ENCODE measurements around the gene UBE2N.

Gene UBE2N

DNA sequence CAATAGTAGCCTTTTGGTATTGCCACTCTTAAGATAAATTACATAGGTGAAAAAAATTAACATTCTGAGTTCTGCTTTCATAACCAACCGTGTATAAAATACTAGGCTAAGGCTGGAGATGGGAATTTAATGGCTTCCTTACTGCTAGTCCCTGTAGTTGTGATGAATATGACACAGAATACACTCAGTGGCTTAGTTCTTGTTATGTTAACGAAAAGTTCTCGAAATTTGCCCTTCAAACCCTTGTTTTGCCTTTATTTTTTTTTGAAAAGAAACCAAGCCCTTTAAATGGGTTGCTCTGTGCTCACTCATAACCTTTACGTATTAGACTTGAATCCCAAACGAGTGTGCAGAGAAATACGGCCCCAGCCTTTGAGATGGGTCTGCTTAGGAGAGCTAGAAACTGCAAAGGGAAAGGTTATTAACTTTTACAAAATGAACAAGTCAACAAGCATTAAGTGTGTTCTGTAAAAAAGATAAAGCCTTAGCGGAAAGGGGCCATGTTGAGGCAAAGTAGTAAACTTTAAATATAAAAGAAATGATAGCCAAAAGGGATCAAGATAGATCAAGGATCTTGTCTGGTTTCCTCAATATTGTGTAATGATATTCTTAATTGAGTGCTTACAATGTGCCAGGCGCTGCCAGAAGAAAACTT lies 62.3 kb downstream of the UBE2N start:
- peak; percentile 45 for DNase-seq

DNA sequence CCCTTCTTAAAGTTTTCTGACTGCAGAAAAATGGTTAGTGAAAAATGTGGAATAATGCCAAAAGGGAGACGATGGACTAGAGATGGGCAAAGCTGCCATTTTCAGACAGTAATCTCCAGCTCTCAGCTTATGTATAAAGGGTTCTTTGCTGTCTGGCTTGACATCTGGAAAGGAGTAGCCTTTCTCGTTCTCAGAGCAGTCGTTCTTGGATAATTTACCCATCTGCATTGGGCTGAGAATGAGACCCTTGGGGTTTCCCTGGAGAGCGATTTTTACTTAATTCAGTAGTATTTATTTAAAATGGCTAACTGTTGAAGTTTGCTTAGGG lies 62.8 kb downstream of the UBE2N start:
- DNase-seq, result peak; percentile 67

DNA sequence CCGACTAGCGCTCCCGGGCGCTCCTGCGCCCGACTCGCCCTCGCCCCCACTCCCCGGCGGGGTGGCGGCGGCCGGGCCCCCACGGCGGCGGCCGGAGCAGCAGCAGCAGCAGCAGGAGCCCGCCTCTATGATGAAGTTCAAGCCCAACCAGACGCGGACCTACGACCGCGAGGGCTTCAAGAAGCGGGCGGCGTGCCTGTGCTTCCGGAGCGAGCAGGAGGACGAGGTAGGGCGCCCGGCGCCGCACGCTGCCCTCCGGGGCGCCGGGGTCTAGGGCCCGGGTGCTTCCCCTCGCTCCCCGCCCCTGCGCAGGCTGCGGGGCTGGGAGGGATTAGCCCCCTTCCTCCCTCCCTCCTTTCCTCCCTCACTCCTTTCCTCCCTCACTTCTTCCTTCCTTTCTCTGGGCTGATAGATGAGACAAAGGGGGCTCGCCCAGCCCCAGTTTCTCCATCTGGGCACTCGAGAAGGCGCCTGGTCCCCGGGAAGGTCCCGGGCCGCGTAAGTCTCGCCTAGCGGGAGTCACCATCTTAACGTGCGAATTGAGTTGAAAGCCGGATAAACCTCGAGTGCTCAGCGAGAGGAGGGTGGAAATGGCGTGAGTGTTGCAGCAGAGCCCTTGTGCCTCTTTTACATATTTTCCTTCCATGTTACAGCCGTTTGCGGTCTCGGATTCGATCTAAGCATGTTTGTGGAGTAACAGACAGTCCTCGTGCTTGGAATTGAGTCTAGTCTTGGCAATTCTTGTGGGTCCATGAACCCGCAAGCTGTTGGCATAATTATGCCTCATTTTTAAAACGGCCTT lies 63.4 kb downstream of the UBE2N start:
- DNase-seq, result peak; percentile 79

DNA sequence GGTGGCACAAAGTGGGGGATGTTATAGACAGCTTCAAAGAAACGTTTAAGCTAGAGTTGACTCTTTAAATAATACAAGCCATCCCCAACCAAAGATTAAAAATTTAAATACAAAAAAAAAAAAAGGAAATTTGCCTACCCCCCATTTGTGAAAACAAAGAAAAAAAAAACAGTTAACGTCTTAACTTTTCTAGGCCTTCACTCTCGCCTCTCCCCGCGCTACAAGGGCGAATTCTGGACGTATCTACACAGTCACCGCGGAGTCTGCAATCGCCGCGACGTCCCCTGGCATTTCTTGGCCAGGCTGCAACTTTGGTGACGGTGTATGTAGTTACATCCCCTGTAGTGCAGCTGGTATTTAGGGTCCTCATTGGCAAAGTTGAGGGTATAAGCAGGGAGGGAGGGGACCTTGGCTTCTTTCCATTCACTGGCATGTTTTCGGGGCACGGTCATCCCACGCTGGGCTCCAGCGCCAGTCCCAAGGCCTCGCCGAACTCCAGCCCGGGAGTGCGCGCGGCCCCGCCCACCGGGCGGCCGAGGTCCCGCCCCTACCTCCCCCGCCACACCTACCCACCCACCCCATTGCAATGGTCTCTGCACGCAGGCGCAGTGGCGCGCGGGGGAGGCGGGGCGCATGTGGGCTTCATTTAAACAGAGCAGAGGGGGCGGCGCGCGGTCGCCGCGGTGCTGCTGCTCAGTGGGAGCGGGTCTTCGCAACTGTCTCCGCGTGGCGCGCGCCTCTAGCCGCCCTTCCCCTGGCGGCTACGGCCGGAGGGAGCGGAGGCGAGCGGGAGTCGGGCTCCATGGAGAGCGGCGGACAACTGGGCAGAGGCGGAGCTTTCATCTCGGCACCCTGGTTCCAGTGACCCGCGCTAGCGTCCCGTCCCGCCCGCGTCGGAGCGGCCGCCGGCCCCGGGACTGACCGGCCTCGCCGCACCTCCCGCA lies 64.2 kb downstream of the UBE2N start, which contains the start of gene NUDT4:
TSS of gene NUDT4 (plus strand) at position 674 of the 944 bp plus-strand sequence. CDS start 398 bp downstream, outside the sequence.
- DNase-seq, result peak; percentile 97

DNA sequence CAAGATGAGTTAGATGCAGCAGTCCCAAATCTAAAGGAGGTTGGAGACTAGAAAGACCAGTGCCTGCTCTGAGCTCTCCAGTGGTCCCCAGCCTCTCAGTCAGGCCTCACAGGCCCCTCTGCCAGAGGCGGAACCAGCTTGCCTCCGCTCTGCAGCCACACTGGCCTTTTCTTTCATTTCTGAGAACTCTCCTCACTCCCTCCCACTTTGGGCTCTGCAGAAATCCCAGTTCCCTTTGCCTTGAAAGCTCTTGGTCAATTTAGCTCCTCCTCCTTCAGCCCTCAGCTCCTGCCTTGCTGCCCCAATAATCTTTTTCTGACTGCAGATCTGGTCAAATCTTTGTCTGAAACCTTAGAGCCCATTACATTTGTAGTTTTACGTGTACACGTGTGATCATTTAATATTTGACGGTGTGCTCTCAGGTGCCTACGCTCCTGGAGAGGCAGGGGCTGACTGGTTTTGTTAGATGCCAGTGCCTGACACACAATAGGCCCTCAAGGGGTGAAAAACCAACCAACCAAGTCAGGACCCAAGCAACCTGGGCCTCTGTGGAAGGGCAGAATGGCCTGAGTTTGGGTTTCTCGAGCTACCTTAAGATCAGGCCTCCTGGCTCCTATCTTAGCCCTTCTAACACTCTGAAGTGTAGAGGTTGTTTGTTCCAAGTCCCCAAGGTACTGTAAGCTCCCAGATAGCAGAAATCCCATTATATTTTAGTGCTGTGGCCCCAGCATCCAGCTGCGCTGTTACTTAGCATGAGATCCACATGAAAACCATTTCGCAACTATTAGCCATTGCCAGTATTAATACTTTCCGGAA lies 65.1 kb downstream of the UBE2N start:
- DNase-seq, result peak; percentile 39

DNA sequence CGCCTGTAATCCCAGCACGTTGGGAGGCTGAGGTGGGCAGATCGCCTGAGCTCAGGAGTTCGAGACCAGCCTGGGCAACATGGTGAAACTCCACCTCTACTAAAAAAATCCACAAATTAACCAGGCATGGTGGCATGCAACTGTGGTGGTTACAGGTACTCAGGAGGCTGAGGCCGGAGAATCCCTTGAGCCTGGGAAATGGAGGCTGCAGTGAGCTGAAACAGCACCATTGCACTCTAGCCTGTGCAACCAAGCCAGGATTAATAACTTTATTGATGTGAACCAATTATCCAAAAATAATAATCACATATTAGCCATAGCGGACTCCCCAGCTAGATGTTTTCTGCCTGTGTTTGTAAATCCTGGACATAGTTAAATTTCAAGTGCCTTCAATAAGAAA lies 65.8 kb downstream of the UBE2N start:
- DNase-seq, result no peak

DNA sequence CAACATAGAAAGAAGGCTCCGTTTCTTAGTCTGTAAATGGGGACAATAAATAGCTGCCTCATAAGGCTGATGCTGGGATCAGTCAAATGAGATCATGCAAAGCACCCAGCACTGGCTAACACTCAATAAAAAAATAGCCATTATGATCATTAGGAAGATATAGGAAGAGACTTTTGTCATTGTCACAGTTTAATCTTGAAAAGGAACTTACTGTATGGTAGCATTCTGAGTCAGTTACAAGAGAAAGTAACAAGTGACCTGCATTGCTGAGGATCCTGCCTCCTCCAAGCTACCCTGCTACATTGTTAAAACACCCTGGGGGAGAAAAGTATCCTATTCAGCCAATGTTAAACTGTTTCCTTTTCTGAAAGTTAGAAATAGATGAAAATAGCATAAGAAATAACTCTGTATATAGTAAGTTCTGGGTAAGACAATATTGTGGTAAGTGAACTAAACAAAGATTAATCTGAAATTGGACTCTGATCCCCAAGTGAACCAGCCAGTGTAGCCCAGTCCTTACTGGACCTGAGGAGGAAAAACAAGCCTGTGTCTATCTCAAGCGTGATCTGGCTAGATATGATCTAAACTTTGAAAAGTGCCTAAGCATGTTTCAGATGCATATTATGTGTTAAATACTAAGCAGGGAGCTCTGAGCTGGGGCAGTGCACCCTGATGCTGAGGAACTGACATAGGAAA lies 67.6 kb downstream of the UBE2N start:
- no peak for DNase-seq

DNA sequence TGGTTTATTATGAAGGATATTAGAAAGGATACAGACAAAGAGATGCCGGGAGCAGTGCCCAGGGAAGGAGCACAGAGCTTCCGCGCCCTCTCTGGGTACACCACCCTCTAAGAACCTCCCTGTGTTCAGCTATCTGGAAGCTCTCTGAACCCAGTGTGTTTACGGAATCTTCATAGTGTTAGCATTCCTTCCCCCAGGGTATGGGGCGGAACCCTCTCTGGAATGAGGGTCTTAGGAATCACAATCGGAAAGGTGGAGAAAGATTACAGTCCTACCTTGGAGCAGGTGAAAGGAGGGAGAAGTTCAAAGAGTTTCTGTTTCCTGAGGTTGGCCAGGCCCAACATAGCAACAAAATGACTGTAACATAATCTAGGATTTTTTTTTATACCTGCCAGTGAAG lies 70.8 kb downstream of the UBE2N start:
- no peak for DNase-seq

DNA sequence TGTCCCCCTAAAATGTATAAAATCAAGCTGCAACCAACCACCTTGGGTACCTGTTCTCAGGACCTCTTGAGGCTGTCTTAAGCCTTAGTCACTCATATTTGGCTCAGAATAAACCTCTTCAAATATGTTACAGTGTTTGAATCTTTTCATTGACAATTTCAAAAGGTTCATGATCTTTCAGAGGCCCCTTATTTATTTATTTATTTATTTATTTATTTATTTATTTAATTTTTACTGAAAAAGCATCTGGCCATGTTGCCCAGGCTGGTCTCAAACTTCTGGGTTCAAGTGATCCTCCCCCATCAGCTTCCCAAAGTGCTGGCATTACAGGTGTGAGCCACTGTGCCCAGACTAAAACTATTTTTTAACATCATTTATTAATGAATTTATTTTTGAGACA lies 72.2 kb downstream of the UBE2N start:
- DNase-seq, result no peak

DNA sequence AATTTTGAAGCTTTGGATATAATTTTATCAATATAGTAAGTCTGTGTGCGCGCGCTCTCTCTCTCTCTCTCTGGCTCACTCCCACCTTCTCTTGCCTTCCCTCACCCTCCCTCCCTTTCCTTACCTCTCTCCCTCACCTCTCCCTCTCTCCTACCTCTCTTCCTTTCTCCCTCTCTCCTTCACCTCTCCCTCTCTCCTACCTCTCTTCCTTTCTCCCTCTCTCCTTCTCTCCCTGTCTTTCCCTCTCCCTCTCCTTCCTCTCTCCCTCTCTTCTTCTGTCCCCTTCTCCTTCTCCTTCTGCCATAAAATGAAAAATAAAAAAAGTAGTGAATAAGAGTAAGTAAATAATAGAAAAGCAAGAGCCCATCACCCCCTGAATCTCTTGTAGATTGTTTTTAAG lies 73.0 kb downstream of the UBE2N start:
- no peak for DNase-seq

DNA sequence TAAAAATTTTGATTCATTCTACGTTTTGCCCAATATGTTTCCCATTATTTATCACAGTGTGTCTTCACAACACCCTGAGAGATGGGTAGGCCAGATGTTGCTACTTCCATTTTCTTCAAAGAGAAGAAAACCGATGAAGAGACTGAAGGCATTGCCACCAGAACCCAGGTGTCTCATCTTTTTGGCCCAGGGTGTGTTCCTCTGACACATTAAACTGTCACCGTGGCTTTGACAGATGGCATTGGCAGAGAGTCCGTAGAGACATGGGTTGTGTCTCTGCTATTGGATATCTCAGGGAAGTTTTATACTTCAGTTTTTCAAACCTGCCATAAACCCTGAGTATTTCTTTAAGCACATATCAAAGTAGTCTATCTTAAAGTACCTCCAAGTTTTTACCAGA lies 75.3 kb downstream of the UBE2N start:
- no peak for DNase-seq

DNA sequence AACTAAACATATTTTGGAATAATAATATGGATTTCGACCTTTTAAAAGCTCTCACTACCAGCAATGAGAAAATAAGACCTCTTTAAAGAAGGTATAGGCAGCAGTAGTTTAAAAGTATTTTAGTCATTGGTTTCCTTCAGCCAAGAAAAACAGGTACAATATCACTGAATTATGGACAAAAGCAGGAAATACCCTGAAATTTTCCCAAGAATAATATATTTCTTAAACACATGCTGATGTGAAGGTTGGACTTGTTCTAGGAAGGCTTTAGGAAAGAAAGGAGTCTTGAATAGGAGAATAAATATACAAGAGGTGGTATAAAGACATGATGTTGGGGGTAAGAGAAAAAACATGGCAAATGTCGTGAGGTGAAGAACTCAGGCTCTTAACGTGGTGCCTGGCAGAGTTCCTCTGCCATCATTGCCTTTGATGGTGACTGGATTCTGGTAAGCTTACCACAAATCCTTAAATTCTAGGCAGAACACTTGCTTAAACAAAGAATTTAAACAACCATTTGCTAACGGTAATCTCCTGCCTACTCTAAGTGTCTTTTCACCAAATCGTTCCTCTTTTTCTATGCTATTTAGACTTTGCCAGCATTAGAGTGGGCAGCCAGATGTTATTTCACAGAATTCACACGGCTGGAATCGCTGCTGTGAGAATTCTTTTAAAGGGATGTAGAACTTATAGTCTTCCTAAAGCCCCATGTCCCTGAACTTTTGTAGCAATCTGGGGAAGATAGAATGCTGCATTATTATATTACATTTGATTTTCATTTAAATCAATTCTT lies 75.9 kb downstream of the UBE2N start:
- no peak for DNase-seq

DNA sequence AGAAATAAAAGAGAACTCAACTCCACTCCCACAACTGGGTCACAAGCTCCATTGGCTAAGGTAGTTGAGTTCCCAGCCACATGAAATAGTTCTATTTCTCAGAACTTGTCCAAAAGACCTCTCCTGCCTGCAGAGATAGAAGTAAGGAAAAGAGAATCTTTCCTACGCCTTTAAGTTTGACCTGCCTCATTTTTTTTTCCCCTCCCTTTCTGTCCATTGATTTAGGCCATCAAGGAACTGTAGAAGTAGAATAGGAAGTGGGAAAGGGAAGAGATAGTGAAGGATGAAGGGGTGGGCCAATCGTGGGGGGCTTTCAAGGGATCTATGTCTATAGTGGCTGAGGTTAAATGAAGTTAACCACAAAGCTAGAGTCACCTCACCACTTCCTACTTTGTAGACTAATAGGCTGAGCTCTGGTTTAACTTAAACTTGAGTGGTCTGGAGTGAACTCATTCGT lies 77.9 kb downstream of the UBE2N start:
- DNase-seq, result no peak

DNA sequence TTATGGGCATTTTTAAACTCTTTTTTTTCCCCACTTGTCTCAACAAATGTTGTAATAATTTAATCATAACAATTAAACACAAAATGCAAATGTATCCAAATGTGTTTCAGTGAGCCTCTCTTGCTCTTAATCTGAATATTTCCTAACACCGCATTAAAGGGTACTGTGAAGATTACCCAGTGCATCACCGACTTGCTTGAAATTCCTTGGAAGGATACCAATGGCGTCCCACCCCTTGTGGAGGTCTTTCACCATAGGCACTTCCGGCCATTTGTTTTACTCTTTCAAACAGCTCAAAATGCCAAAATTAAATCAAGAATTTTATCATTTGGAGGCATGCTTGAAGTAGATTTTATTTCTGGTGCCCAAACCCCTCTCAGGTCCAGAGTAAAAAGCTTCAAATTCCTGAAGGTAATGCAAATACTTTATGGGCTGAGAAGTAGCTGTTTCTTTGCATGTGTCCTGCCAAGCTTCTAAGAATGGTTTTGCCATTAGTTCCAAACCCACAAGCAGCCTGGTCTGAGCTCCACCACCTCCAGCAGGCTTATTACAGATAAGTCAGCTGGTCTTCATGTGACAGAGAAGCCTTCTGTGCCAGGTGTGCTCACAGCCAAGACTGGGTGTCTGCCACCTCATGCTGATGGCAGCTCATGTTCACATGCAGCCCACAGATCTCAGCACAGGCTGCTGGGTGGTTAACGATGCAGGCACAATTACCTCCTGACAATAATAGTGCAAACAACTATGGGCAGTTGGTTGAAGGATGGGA lies 80.4 kb downstream of the UBE2N start:
- peak; percentile 32 for DNase-seq

DNA sequence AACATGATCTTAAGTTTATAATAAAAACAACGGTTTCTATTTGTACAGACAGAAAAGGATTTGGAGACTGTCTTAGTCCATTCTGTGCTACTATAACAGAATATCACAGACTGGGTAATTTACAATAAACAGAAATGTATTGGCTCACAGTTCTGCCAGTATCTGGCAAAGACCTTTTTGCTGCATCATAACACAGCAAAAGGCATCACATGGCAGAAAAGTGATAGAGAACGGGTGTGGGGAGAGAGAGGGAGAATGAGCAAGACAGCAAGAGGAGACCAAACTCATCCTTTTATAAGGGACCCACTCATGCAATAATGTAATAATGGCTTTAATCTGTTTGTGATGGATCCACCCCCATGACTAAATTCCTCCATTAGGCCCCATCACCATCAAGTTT lies 81.1 kb downstream of the UBE2N start:
- DNase-seq, result no peak

DNA sequence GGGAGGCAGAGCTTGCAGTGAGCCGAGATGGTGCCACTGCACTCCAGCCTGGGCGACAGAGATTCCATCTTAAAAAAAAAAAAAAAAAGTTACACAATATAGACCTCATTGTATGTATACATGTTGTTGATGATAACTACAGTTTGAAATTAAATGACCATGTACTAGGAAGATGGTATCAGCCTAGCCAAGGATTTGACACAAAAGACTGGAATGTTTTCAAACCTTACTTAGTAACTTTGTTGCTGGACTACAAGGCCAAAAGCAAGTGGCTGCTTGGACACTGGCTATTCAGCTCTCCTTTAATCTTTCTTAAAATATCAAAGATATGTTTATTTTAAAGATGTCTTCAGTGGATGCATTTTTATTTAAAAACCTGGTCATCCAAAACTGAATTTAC lies 82.9 kb downstream of the UBE2N start:
- DNase-seq, result no peak

DNA sequence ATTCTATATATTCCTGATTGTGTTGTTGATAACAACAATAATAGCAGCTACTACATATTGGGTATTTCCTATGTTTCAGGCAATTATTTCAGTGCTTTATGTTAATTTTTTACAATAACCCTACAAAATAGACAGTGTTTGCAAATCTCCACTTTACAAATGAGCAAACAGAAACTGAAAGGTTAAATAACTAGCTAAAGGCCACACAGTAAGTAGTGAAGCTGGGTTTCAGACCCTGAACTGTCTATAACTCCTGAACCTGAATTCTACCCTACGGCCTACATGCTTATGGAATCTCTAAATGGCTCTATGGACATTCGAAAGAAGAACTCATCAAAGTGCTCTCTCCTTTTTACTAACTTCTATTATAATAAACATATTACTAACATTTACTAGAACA lies 83.7 kb downstream of the UBE2N start:
- no peak for DNase-seq

DNA sequence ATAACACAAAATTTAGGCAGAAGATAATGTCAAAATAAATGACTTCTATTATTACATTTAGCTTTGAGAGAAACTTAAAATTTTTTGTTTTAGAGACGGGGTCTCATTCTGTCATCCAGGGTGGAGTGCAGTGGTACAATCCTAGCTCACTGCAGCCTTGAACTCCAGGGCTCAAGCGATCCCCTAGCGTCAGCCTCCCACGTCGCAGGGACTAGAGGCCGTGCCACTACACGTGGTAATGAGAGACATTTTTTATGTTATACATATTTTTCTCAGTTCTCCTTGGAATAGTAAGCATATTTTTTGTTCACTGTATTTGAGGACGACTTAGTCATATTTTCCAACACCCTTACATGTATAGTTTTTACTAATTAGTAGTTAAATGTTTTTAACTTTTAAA lies 85.5 kb downstream of the UBE2N start:
- no peak for DNase-seq

All from DMS53 (cell line).